Heart left ventricle (tissue), 16 donors: ENCODE measurements around the gene SLC25A18. TPM values are rescaled to one million over a fixed set of nuclear protein-coding genes. Genes with fewer than 3 reads are reported as not detected.
A peak's percentile ranks its signal among the peaks of the same experiment; 100 is the strongest.

Experiments used
- ATAC-seq, 4 donors: fragments of 200-7000 bp; cut with Tn5 transposase; one replicate each; pipeline ENCODE4 v1.9.1; 2020 to 2022; ENCODE audit warnings: moderate library complexity in 4 of 4, mild to moderate bottlenecking in 3 of 4, moderate number of reproducible peaks in 1 of 4
- DNase-seq, 5 donors: peaks; one replicate each; pipeline ENCODE4 v3.0.0-alpha.2; 2020
- H3K27ac ChIP-seq, 12 donors: fragments of 200-600 bp; sonication (generic) in 4 of 12; one replicate each; pipeline versions ENCODE4 v1.5.0 to v1.8.0; 2016 to 2022; ENCODE audit warnings: mild to moderate bottlenecking in 2 of 12
- H3K27me3 ChIP-seq, 9 donors: fragments of 200-600 bp; sonication (generic) in 2 of 9; one replicate each; pipeline versions ENCODE4 v1.5.1 to v1.8.0; 2016 to 2022; ENCODE audit warnings: mild to moderate bottlenecking in 3 of 9
- H3K36me3 ChIP-seq, 9 donors: fragments of 200-600 bp; sonication (generic) in 2 of 9; one replicate each; pipeline versions ENCODE4 v1.5.0 to v1.8.0; 2018 to 2022; ENCODE audit warnings: mild to moderate bottlenecking in 2 of 9
- H3K4me1 ChIP-seq, 12 donors: fragments of 200-600 bp; sonication (generic) in 4 of 12; one replicate each; pipeline versions ENCODE4 v1.5.0 to v1.8.0; 2016 to 2022; ENCODE audit warnings: mild to moderate bottlenecking in 3 of 12
- H3K4me3 ChIP-seq, 12 donors: fragments of 200-600 bp; sonication (generic) in 4 of 12; one replicate each; pipeline versions ENCODE4 v1.5.0 to v1.8.0; 2017 to 2022; ENCODE audit warnings: mild to moderate bottlenecking in 9 of 12, moderate library complexity in 4 of 12
- H3K9me3 ChIP-seq, 12 donors: fragments of 200-600 bp; sonication (generic) in 4 of 12; one replicate each; pipeline versions ENCODE4 v1.5.0 to v1.8.0; 2016 to 2022; ENCODE audit warnings: mild to moderate bottlenecking in 1 of 12
- CTCF ChIP-seq, 12 donors: fragments of 200-600 bp; sonication (generic) in 4 of 12; IDR thresholded peaks; one replicate each; pipeline versions ENCODE4 v1.5.0 to v1.8.0; 2018 to 2022; ENCODE audit warnings: antibody characterized with exemption in 12 of 12, mild to moderate bottlenecking in 5 of 12
- POLR2A ChIP-seq, 2 donors: fragments of 450-650 bp; IDR thresholded peaks; one replicate each; pipeline ENCODE4 v1.6.1; 2017; ENCODE audit warnings: antibody characterized with exemption in 2 of 2, mild to moderate bottlenecking in 2 of 2, moderate library complexity in 2 of 2
- WGBS, 4 donors: extraction: QIAGEN DNeasy Blood & Tissue Kit in 2 of 4; methylation state at CpG; one replicate each; pipeline versions ENCODE4 v1.1.5 to v1.1.7; 2013 to 2018; 5-methylcytosine and 5-hydroxymethylcytosine counted together
- intact Hi-C, 10 donors: fragments of 100-400 bp; cut with DNase I; formaldehyde crosslinking; loops; one replicate each; pipeline versions ENCODE4 v1.11.1 to v1.14.2; 2022
- polyA plus RNA-seq, 2 donors: library from polyadenylated mRNA; stranded (reverse); fragments of 200-250 nt; gene quantifications; one replicate each; pipeline ENCODE4 v1.2.3, GENCODE V29; 2013
- total RNA-seq, 9 donors: library from RNA; depleted of rRNA in 2 of 9; stranded (reverse); fragments of >200 nt in 2 of 9; fragmentation: NEBNext Ultra II Directional in 3 of 9; extraction: Animal tissue kit (Norgen Biotek cat#: 25700) in 3 of 9; gene quantifications; one replicate each; pipeline versions ENCODE4 v1.1.0 to v1.2.4, GENCODE V29; 2016 to 2023
- donor health status: ischemic (EF 13 %, LVEDD 7.1; RV severe dilation, severe dysfunction).
- donor health status: healthy with polysubstance abuse.
- donor health status: DM: no; HTN: yes; CAD: no.
- donor health status: DM: no; HTN: no; CAD: no.
- donor health status: ischemic (EF 25% LVEDD 6.9; RV normal size, moderate dysfunction).
- donor health status: ischemic (EF 25% LVEDD 5.7; RV mildly dilated, moderate dysfunction).
- donor health status: healthy.
- donor health status: DM: yes; HTN: yes; CAD: no.
- donor health status: ischemic (EF 35%, LVEDD 5.7; RV mildly dilated, moderate dysfunction).
- donor health status: nonischemic (EF 11% LVEDD 7.7; RV severe dilation, severe dysfunction).
- donor health status: DM: yes; HTN: yes; CAD: no.
- donor health status: PGD.
- donor health status: ischemic (EF 29% LVEDD 5.4; RV normal size, mild dysfunction).
- donor health status: nonischemic (EF 23%, LVEDD 6.1; RV moderate dilation, normal function).

SLC25A18 gene
- total and polyA plus RNA-seq, 11 donors: 0.27 to 10.2 (median 1.9) TPM

- Histone ChIP-seq H3K4me1 (no peaks in the 10 kb centered on the region), H3K4me3 (no peak overlapping the region), H3K9me3 (no peaks in the 10 kb centered on the region), H3K27me3 (no peaks in the 10 kb centered on the region), H3K36me3 (peaks cover 3 to 98% (median 79%) of the 10 kb centered on the region in 9 donors), H3K27ac (peak overlapping the region in 1 of 12 donors; percentile 58)
- intact Hi-C loops: no loop called here
- TF ChIP-seq CTCF (IDR thresholded peaks at IDR 0.05) (no peak), POLR2A (IDR thresholded peaks at IDR 0.05) (no peak)
- DNase-seq (no peak), ATAC-seq (no peak)
- 87 to 91% (median 90%) methylated on average over 4 of the region's 4 CpGs for WGBS, 4 donors
Measured at GRCh38 chr22:17598318-17598717, 35.0 kb downstream of the SLC25A18 start.

- WGBS, 4 donors: 46 to 62% (median 56%) methylated on average over 3 of the region's 3 CpGs
- DNase-seq (no peak), ATAC-seq (no peak)
- Histone ChIP-seq H3K4me1 (peaks cover 0 to 6% (median 1%) of the 10 kb centered on the region in 12 donors), H3K36me3 (peaks cover 0 to 91% (median 52%) of the 10 kb centered on the region in 9 donors), H3K27ac (peak overlapping the region in 1 of 12 donors; percentile 48), H3K4me3 (no peak overlapping the region), H3K27me3 (no peaks in the 10 kb centered on the region), H3K9me3 (no peaks in the 10 kb centered on the region)
- TF ChIP-seq POLR2A (IDR thresholded peaks at IDR 0.05) (no peak), CTCF (IDR thresholded peaks at IDR 0.05) (no peak)
- intact Hi-C loops: no loop called here
Measured at GRCh38 chr22:17601031-17601430, 37.7 kb downstream of the SLC25A18 start.

- no peaks in the 10 kb centered on the region for H3K27me3 ChIP-seq
- DNase-seq: no peak
- TF ChIP-seq POLR2A (IDR thresholded peaks at IDR 0.05) (no peak), CTCF (IDR thresholded peaks at IDR 0.05) (no peak)
- intact Hi-C loops: no loop called here
- ATAC-seq: no peak
- 85 to 93% (median 88%) methylated on average over 4 of the region's 4 CpGs for WGBS, 4 donors
- H3K36me3 ChIP-seq: peaks cover 0 to 89% (median 37%) of the 10 kb centered on the region in 9 donors
- H3K4me3 ChIP-seq: no peak overlapping the region
- H3K4me1 ChIP-seq: peaks cover 0 to 24% (median 7%) of the 10 kb centered on the region in 12 donors
- H3K9me3 ChIP-seq: no peaks in the 10 kb centered on the region
- no peak overlapping the region for H3K27ac ChIP-seq
Measured at GRCh38 chr22:17603668-17604067, 40.4 kb downstream of the SLC25A18 start.

GRCh38 chr22:17606496-17606895 lies 43.2 kb downstream of the SLC25A18 start:
- H3K4me1 ChIP-seq: peaks cover 0 to 34% (median 17%) of the 10 kb centered on the region in 12 donors
- ATAC-seq: peak in 3 of 4 donors; percentile 72 to 81 (median 75)
- H3K27me3 ChIP-seq: no peaks in the 10 kb centered on the region
- H3K36me3 ChIP-seq: peaks cover 0 to 87% (median 25%) of the 10 kb centered on the region in 9 donors
- no peaks in the 10 kb centered on the region for H3K9me3 ChIP-seq
- TF ChIP-seq CTCF (IDR thresholded peaks at IDR 0.05) (no peak), POLR2A (IDR thresholded peaks at IDR 0.05) (no peak)
- no peak overlapping the region for H3K4me3 ChIP-seq
- WGBS, 4 donors: 44 to 51% (median 45%) methylated on average over 5 of the region's 5 CpGs
- peak in 2 of 5 donors; percentile 44 to 50 for DNase-seq
- intact Hi-C loops: no loop called here
- H3K27ac ChIP-seq: peak overlapping the region in 7 of 12 donors; percentile 21 to 78 (median 41)
